ENCODE data around the gene RAB15.

DNA sequence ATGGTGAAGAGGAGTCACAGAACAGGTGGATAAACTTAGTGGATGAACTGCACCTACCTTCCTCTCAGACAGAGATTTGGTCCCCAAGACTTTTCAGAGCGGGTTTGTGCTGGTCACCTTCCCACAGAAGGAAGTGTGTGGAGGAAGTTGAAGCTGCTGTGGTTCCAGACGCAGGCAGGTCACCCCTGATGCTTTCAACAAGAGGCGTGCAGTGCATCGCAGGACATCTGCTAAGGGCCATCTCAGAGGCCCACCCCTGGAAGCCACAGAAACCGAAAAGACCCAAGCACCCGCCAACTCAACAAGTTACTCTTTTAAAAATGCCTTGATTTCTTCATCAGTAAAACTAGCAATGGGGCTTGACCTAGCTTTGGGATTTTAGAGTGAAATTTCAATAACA, 28.6 kb downstream of the RAB15 start:
- TF ChIP-seq, protein P1, sequence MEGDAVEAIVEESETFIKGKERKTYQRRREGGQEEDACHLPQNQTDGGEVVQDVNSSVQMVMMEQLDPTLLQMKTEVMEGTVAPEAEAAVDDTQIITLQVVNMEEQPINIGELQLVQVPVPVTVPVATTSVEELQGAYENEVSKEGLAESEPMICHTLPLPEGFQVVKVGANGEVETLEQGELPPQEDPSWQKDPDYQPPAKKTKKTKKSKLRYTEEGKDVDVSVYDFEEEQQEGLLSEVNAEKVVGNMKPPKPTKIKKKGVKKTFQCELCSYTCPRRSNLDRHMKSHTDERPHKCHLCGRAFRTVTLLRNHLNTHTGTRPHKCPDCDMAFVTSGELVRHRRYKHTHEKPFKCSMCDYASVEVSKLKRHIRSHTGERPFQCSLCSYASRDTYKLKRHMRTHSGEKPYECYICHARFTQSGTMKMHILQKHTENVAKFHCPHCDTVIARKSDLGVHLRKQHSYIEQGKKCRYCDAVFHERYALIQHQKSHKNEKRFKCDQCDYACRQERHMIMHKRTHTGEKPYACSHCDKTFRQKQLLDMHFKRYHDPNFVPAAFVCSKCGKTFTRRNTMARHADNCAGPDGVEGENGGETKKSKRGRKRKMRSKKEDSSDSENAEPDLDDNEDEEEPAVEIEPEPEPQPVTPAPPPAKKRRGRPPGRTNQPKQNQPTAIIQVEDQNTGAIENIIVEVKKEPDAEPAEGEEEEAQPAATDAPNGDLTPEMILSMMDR (IDR thresholded peaks at IDR 0.05; ENCODE audit: poor library complexity) = no peak
- no peak for TF ChIP-seq EZH2phosphoT487 (IDR thresholded peaks at IDR 0.05; ENCODE audit: low read depth, severe bottlenecking, unreplicated experiment)
- no peak for TF ChIP-seq EZH2 (IDR thresholded peaks at IDR 0.05; ENCODE audit: borderline replicate concordance)

Data from hepatocyte (in vitro differentiated cells).